IPS-18a (cell line): ENCODE results near the gene MRE11.

Source experiments
- H3K27ac ChIP-seq: one replicate; pipeline ENCODE4 v1.5.1; 2013; ENCODE audit warnings: low read length
- H3K27me3 ChIP-seq: one replicate; pipeline ENCODE4 v1.6.1; 2013; ENCODE audit warnings: mild to moderate bottlenecking, low read length; ENCODE audit not compliant: control insufficient read depth, insufficient read depth
- H3K36me3 ChIP-seq: one replicate; pipeline ENCODE4 v1.6.1; 2013; ENCODE audit warnings: low read depth, low read length; ENCODE audit not compliant: control insufficient read depth
- H3K4me1 ChIP-seq: one replicate; pipeline ENCODE4 v1.6.1; 2013; ENCODE audit warnings: low read depth, low read length; ENCODE audit not compliant: control insufficient read depth
- H3K4me3 ChIP-seq: one replicate; pipeline ENCODE4 v1.5.1; 2013; ENCODE audit warnings: low read length
- H3K9ac ChIP-seq: one replicate; pipeline ENCODE4 v1.6.1; 2013; ENCODE audit warnings: mild to moderate bottlenecking, low read length, moderate library complexity
- H3K9me3 ChIP-seq: one replicate; pipeline ENCODE4 v1.6.1; 2013; ENCODE audit warnings: low read depth, low read length; ENCODE audit not compliant: control insufficient read depth

MRE11 gene

GRCh38 chr11:94501522-94501921 lies 7.9 kb upstream of the MRE11 start:
- H3K9ac ChIP-seq: no peak overlapping the region
- H3K27ac ChIP-seq: no peak overlapping the region
- no peaks in the 10 kb centered on the region for H3K4me1 ChIP-seq
- no peaks in the 10 kb centered on the region for H3K9me3 ChIP-seq
- H3K36me3 ChIP-seq: peaks cover 13% of the 10 kb centered on the region
- H3K27me3 ChIP-seq: no peaks in the 10 kb centered on the region
- no peak overlapping the region for H3K4me3 ChIP-seq

- Histone ChIP-seq H3K36me3 (peaks cover 13% of the 10 kb centered on the region), H3K27me3 (no peaks in the 10 kb centered on the region), H3K9ac (no peak overlapping the region), H3K27ac (no peak overlapping the region), H3K9me3 (no peaks in the 10 kb centered on the region), H3K4me1 (no peaks in the 10 kb centered on the region), H3K4me3 (no peak overlapping the region)
These were observed 6.5 kb upstream of the MRE11 start for GRCh38 chr11:94500181-94500580.

GRCh38 chr11:94494126-94494680 lies 559 bp upstream of the MRE11 start:
- H3K4me1 ChIP-seq: no peaks in the 10 kb centered on the region
- peaks cover 23% of the 10 kb centered on the region for H3K36me3 ChIP-seq
- no peaks in the 10 kb centered on the region for H3K9me3 ChIP-seq
- no peaks in the 10 kb centered on the region for H3K27me3 ChIP-seq
- peak overlapping the region; percentile 76 for H3K4me3 ChIP-seq
- peak overlapping the region; percentile 87 for H3K9ac ChIP-seq
- H3K27ac ChIP-seq: no peak overlapping the region

- no peak overlapping the region for H3K9ac ChIP-seq
- no peaks in the 10 kb centered on the region for H3K4me1 ChIP-seq
- H3K27ac ChIP-seq: no peak overlapping the region
- H3K27me3 ChIP-seq: no peaks in the 10 kb centered on the region
- H3K36me3 ChIP-seq: peaks cover 63% of the 10 kb centered on the region
- no peak overlapping the region for H3K4me3 ChIP-seq
- H3K9me3 ChIP-seq: no peaks in the 10 kb centered on the region
These were observed 7.6 kb downstream of the MRE11 start for GRCh38 chr11:94486068-94486467.

GRCh38 chr11:94481342-94481741 lies 12.3 kb downstream of the MRE11 start:
- Histone ChIP-seq H3K4me1 (no peaks in the 10 kb centered on the region), H3K4me3 (no peak overlapping the region), H3K9ac (no peak overlapping the region), H3K27ac (no peak overlapping the region), H3K36me3 (peaks cover 38% of the 10 kb centered on the region), H3K9me3 (no peaks in the 10 kb centered on the region), H3K27me3 (no peaks in the 10 kb centered on the region)

- Histone ChIP-seq H3K27me3 (no peaks in the 10 kb centered on the region), H3K9ac (no peak overlapping the region), H3K9me3 (no peaks in the 10 kb centered on the region), H3K27ac (no peak overlapping the region), H3K36me3 (peaks cover 27% of the 10 kb centered on the region), H3K4me3 (no peak overlapping the region), H3K4me1 (peaks cover 13% of the 10 kb centered on the region)
These were observed 16.0 kb downstream of the MRE11 start for GRCh38 chr11:94477624-94478023.

- Histone ChIP-seq H3K4me3 (peak overlapping the region; percentile 5), H3K4me1 (peaks cover 13% of the 10 kb centered on the region), H3K9ac (no peak overlapping the region), H3K9me3 (no peaks in the 10 kb centered on the region), H3K36me3 (peaks cover 23% of the 10 kb centered on the region), H3K27ac (no peak overlapping the region), H3K27me3 (no peaks in the 10 kb centered on the region)
These were observed 20.5 kb downstream of the MRE11 start for GRCh38 chr11:94472916-94473799.

- H3K9me3 ChIP-seq: no peaks in the 10 kb centered on the region
- H3K4me1 ChIP-seq: peaks cover 13% of the 10 kb centered on the region
- no peak overlapping the region for H3K27ac ChIP-seq
- no peak overlapping the region for H3K4me3 ChIP-seq
- H3K36me3 ChIP-seq: peaks cover 20% of the 10 kb centered on the region
- H3K27me3 ChIP-seq: no peaks in the 10 kb centered on the region
- no peak overlapping the region for H3K9ac ChIP-seq
These were observed 24.2 kb downstream of the MRE11 start for GRCh38 chr11:94469416-94469815.

GRCh38 chr11:94459576-94459975 lies 34.1 kb downstream of the MRE11 start:
- H3K4me1 ChIP-seq: no peaks in the 10 kb centered on the region
- H3K27ac ChIP-seq: no peak overlapping the region
- no peaks in the 10 kb centered on the region for H3K9me3 ChIP-seq
- H3K27me3 ChIP-seq: no peaks in the 10 kb centered on the region
- H3K36me3 ChIP-seq: peaks cover 23% of the 10 kb centered on the region
- no peak overlapping the region for H3K4me3 ChIP-seq
- H3K9ac ChIP-seq: no peak overlapping the region

GRCh38 chr11:94457118-94458029 lies 36.3 kb downstream of the MRE11 start:
- Histone ChIP-seq H3K4me1 (no peaks in the 10 kb centered on the region), H3K27ac (no peak overlapping the region), H3K9me3 (no peaks in the 10 kb centered on the region), H3K27me3 (no peaks in the 10 kb centered on the region), H3K4me3 (no peak overlapping the region), H3K36me3 (peaks cover 23% of the 10 kb centered on the region), H3K9ac (no peak overlapping the region)

GRCh38 chr11:94455861-94456260 lies 37.8 kb downstream of the MRE11 start:
- Histone ChIP-seq H3K9me3 (no peaks in the 10 kb centered on the region), H3K27me3 (no peaks in the 10 kb centered on the region), H3K27ac (no peak overlapping the region), H3K4me1 (no peaks in the 10 kb centered on the region), H3K4me3 (no peak overlapping the region), H3K9ac (no peak overlapping the region), H3K36me3 (peaks cover 21% of the 10 kb centered on the region)
